Neuronal stem cell (in vitro differentiated cells): ENCODE results near the gene ZC3H7B.

ENCODE experiments used
- DNase-seq: peaks from one replicate; pipeline ENCODE4 v3.0.0-alpha.2; 2013; ENCODE audit warnings: low spot score
- H2AFZ ChIP-seq: one replicate; pipeline ENCODE4 v1.6.1; 2013; ENCODE audit warnings: mild to moderate bottlenecking, low read length, inconsistent platforms
- H2AK5ac ChIP-seq: 2 replicates; pipeline ENCODE4 v1.6.1; 2013; ENCODE audit warnings: low read depth, mild to moderate bottlenecking, inconsistent platforms, low read length, moderate library complexity, mixed read lengths
- H2BK120ac ChIP-seq: 2 replicates; pipeline ENCODE4 v1.6.1; 2013; ENCODE audit warnings: low read depth, mild to moderate bottlenecking, inconsistent platforms, low read length, moderate library complexity, mixed read lengths
- H2BK12ac ChIP-seq: one replicate; pipeline ENCODE4 v1.6.1; 2013; ENCODE audit warnings: low read length, inconsistent platforms
- H2BK15ac ChIP-seq: 2 replicates; pipeline ENCODE4 v1.6.1; 2013; ENCODE audit warnings: mild to moderate bottlenecking, low read length, inconsistent platforms, mixed read lengths
- H2BK5ac ChIP-seq: one replicate; pipeline ENCODE4 v1.6.1; 2013; ENCODE audit warnings: inconsistent platforms, mild to moderate bottlenecking, low read length, moderate library complexity
- H3K14ac ChIP-seq: one replicate; pipeline ENCODE4 v1.6.1; 2013; ENCODE audit warnings: low read length, inconsistent platforms
- H3K18ac ChIP-seq: 2 replicates; pipeline ENCODE4 v1.6.1; 2013; ENCODE audit warnings: low read length, inconsistent platforms
- H3K23ac ChIP-seq: 2 replicates; pipeline ENCODE4 v1.6.1; 2013; ENCODE audit warnings: low read depth, mild to moderate bottlenecking, mixed read lengths, low read length, inconsistent platforms; ENCODE audit not compliant: poor library complexity
- H3K27ac ChIP-seq: replicated peaks from 3 replicates; pipeline ENCODE4 v1.5.1; 2013; ENCODE audit warnings: low read length, inconsistent platforms
- H3K27me3 ChIP-seq, 3 experiments: 2 replicates each; pipeline ENCODE4 v1.6.1; 2013; ENCODE audit warnings: low read length in 3 of 3, mild to moderate bottlenecking in 2 of 3, inconsistent platforms in 1 of 3, low read depth in 1 of 3, mixed read lengths in 1 of 3, moderate library complexity in 1 of 3; ENCODE audit not compliant: control insufficient read depth in 3 of 3, insufficient read depth in 3 of 3
- H3K36me3 ChIP-seq, 2 donors: replicated peaks in 1 of 2; 2 replicates each; pipeline ENCODE4 v1.6.1; 2013; ENCODE audit warnings: low read length in 2 of 2; ENCODE audit not compliant: control insufficient read depth in 2 of 2, insufficient read depth in 2 of 2
- H3K4ac ChIP-seq: 2 replicates; pipeline ENCODE4 v1.6.1; 2013; ENCODE audit warnings: inconsistent platforms, mild to moderate bottlenecking, low read length, moderate library complexity
- H3K4me1 ChIP-seq, 2 donors: 1 replicate in 1 of 2; 2 replicates in 1 of 2; pipeline ENCODE4 v1.6.1; 2013; ENCODE audit warnings: low read length in 2 of 2, low read depth in 1 of 2; ENCODE audit not compliant: control insufficient read depth in 2 of 2, insufficient read depth in 1 of 2
- H3K4me2 ChIP-seq: one replicate; pipeline ENCODE4 v1.6.1; 2013; ENCODE audit warnings: mild to moderate bottlenecking, low read length, inconsistent platforms; ENCODE audit not compliant: insufficient read depth, poor library complexity, severe bottlenecking
- H3K4me3 ChIP-seq, 2 donors: 2 replicates each; pipeline ENCODE4 v1.5.1; 2013; ENCODE audit warnings: low read length in 2 of 2, mild to moderate bottlenecking in 2 of 2, inconsistent platforms in 1 of 2, moderate library complexity in 1 of 2
- H3K79me1 ChIP-seq: one replicate; pipeline ENCODE4 v1.6.1; 2013; ENCODE audit warnings: low read depth, mild to moderate bottlenecking, inconsistent platforms, low read length, moderate library complexity
- H3K9ac ChIP-seq: one replicate; pipeline ENCODE4 v1.6.1; 2013; ENCODE audit warnings: mild to moderate bottlenecking, low read depth, low read length, inconsistent platforms; ENCODE audit not compliant: poor library complexity
- H3K9me3 ChIP-seq, 2 donors: replicated peaks in 1 of 2; 2 replicates each; pipeline versions ENCODE3 to v1.6.1; 2013; ENCODE audit warnings: low read length in 2 of 2, mild to moderate bottlenecking in 2 of 2, inconsistent platforms in 1 of 2, low read depth in 1 of 2, mixed read lengths in 1 of 2, moderate library complexity in 1 of 2; ENCODE audit not compliant: control insufficient read depth in 2 of 2, insufficient read depth in 1 of 2
- H4K8ac ChIP-seq: one replicate; pipeline ENCODE4 v1.6.1; 2013; ENCODE audit warnings: low read depth, mild to moderate bottlenecking, inconsistent platforms, low read length, moderate library complexity
- H4K91ac ChIP-seq: one replicate; pipeline ENCODE4 v1.6.1; 2013; ENCODE audit warnings: low read length, low read depth, mild to moderate bottlenecking, inconsistent platforms; ENCODE audit not compliant: poor library complexity
- WGBS, 2 donors: extraction: QIAGEN DNeasy Blood & Tissue Kit; methylation state at CpG; one replicate each; pipeline ENCODE4 v1.1.7; 2013; ENCODE audit warnings: missing lambda C conversion rate in 2 of 2, mixed read lengths in 1 of 2; ENCODE audit not compliant: insufficient read length in 2 of 2, insufficient replicate concordance in 1 of 2; ENCODE audit errors: extremely low coverage in 2 of 2; 5-methylcytosine and 5-hydroxymethylcytosine counted together

Gene ZC3H7B

DNA sequence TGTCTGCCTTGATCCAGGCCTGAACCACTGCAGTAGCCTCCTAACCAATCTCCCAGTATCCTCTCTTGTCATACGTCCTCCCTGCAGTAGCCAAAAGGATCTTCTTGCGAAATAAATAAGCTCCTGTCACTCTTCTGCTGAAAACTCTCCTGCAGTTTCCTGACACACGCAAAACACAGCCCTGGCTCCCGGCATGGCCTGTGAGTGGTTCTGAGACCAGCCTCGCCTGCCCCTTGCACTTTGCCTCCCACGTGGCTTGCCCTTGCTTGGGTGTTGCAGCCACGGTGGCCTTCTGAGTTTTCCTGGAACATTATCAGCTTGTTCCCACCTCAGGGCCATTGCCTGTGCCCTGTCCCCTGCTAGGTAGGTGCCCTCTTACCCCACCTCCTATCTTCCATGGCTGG is 7.2 kb downstream of the ZC3H7B start:
- H3K9ac ChIP-seq, result no peak overlapping the region
- H3K18ac ChIP-seq, result no peak overlapping the region
- H3K4ac ChIP-seq, result no peak overlapping the region
- H3K14ac ChIP-seq, result no peak overlapping the region
- no peak for DNase-seq
- WGBS, 2 donors, result no CpG with 5 or more reads among the region's 7 CpGs
- H3K4me1 ChIP-seq, result peaks cover 0 to 4% of the 10 kb centered on the region in 2 donors
- no peak overlapping the region for H4K91ac ChIP-seq
- no peaks in the 10 kb centered on the region for H3K27me3 ChIP-seq
- H3K9me3 ChIP-seq, result peaks cover 0 to 3% of the 10 kb centered on the region in 2 donors
- peaks cover 10 to 45% of the 10 kb centered on the region in 2 donors for H3K36me3 ChIP-seq
- H3K79me1 ChIP-seq, result peaks cover 13% of the 10 kb centered on the region
- H2AK5ac ChIP-seq, result no peak overlapping the region
- H4K8ac ChIP-seq, result no peak overlapping the region
- H2BK5ac ChIP-seq, result no peak overlapping the region
- H3K27ac ChIP-seq, result no peak overlapping the region
- no peak overlapping the region for H2BK12ac ChIP-seq
- H3K23ac ChIP-seq, result no peak overlapping the region
- no peak overlapping the region for H3K4me3 ChIP-seq
- H2BK15ac ChIP-seq, result no peak overlapping the region
- H2AFZ ChIP-seq, result no peak overlapping the region
- H3K4me2 ChIP-seq, result no peak overlapping the region
- no peak overlapping the region for H2BK120ac ChIP-seq

DNA sequence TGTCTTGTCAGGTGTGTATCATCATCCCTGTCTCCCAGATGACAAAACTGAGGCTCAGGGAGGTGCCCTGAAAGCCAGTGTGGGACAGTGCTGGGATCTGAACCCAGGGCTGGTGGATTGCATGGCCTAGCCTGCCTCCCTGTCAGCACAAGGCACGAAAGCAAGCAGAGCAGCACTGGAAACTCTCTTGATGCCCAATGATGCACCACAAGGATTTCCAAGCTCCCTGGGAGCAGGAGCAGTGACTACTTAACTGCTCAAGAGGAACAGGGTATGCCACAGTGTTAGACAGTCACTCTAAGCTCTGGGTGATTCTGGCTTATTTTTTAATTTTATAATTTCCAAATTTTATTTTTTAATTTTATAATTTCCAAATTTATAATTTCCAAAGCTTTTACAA is 9.0 kb downstream of the ZC3H7B start:
- no peak for DNase-seq
- no peak overlapping the region for H4K91ac ChIP-seq

DNA sequence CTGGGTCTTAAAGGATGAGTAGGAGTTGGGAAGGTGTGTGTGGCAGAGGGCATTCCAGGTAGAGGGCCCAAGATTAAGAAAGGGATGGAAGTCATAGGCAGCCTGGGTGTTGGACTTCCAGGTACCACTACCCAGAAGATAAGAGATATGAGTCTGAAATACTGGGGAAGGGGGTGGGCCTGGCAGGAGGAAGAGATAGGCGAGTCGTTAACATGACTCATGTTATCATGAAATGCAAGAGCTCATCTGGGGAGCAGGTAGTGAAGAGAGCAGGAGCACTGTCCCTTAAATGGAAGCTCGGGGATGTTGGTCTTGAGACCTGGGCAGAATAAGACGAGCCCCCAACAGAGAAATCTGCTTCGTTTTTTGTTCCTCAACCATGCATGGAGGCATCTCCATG is 10.2 kb downstream of the ZC3H7B start:
- H3K9me3 ChIP-seq, result peaks cover 0 to 3% of the 10 kb centered on the region in 2 donors
- no peak overlapping the region for H3K9ac ChIP-seq
- H3K14ac ChIP-seq, result no peak overlapping the region
- no peak for DNase-seq
- H3K23ac ChIP-seq, result no peak overlapping the region
- peaks cover 10% of the 10 kb centered on the region for H3K79me1 ChIP-seq
- no CpG with 5 or more reads among the region's 5 CpGs for WGBS, 2 donors
- H3K36me3 ChIP-seq, result peaks cover 7 to 44% of the 10 kb centered on the region in 2 donors
- no peak overlapping the region for H2BK12ac ChIP-seq
- H2AFZ ChIP-seq, result no peak overlapping the region
- H2AK5ac ChIP-seq, result no peak overlapping the region
- no peak overlapping the region for H2BK120ac ChIP-seq
- no peak overlapping the region for H3K4me2 ChIP-seq
- H3K4ac ChIP-seq, result no peak overlapping the region
- no peak overlapping the region for H3K27ac ChIP-seq
- H2BK5ac ChIP-seq, result no peak overlapping the region
- H3K4me3 ChIP-seq, result peak overlapping the region in 1 of 2 donors; percentile 15
- H3K27me3 ChIP-seq, result no peaks in the 10 kb centered on the region
- no peak overlapping the region for H3K18ac ChIP-seq
- H4K91ac ChIP-seq, result no peak overlapping the region
- H4K8ac ChIP-seq, result no peak overlapping the region
- peaks cover 0 to 4% of the 10 kb centered on the region in 2 donors for H3K4me1 ChIP-seq
- H2BK15ac ChIP-seq, result no peak overlapping the region

More for the DNA sequence above, 9.0 kb downstream of the ZC3H7B start:
- H2BK5ac ChIP-seq, result no peak overlapping the region
- WGBS, 2 donors, result no CpG with 5 or more reads among the region's 1 CpG
- no peak overlapping the region for H3K4me3 ChIP-seq
- no peak overlapping the region for H2BK120ac ChIP-seq
- no peak overlapping the region for H3K4me2 ChIP-seq
- H2AFZ ChIP-seq, result no peak overlapping the region
- no peaks in the 10 kb centered on the region for H3K27me3 ChIP-seq
- no peak overlapping the region for H3K27ac ChIP-seq
- H3K4ac ChIP-seq, result no peak overlapping the region
- peaks cover 7 to 42% of the 10 kb centered on the region in 2 donors for H3K36me3 ChIP-seq
- H3K79me1 ChIP-seq, result peaks cover 10% of the 10 kb centered on the region
- H3K18ac ChIP-seq, result no peak overlapping the region
- H2AK5ac ChIP-seq, result no peak overlapping the region
- no peak overlapping the region for H2BK15ac ChIP-seq
- no peak overlapping the region for H2BK12ac ChIP-seq
- H3K23ac ChIP-seq, result no peak overlapping the region
- peaks cover 0 to 4% of the 10 kb centered on the region in 2 donors for H3K4me1 ChIP-seq
- H3K9ac ChIP-seq, result no peak overlapping the region
- no peak overlapping the region for H3K14ac ChIP-seq
- no peak overlapping the region for H4K8ac ChIP-seq
- H3K9me3 ChIP-seq, result peaks cover 0 to 3% of the 10 kb centered on the region in 2 donors

DNA sequence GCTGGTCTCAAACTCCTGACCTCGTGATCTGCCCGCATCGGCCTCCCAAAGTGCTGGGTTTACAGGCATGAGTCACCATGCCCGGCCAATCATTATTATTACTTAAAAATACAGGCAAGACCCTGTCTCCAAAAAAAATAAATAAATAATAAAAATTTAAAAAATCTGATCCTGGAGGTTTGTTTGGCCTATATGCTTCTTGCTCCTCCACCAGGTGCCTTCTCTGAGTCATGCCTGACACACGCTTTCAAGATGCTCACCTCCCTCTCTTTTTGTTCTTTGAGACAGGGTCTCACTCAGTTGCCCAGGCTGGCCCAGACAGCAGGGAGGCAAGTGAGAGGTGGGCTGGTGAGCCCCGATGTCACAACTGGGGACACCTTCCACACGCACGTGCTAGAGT is 13.5 kb downstream of the ZC3H7B start:
- Histone ChIP-seq H2BK120ac (no peak overlapping the region), H3K4me1 (no peaks in the 10 kb centered on the region), H3K4ac (no peak overlapping the region), H3K14ac (no peak overlapping the region), H3K9ac (no peak overlapping the region), H3K4me3 (no peak overlapping the region), H3K27ac (no peak overlapping the region), H4K91ac (no peak overlapping the region), H2AK5ac (no peak overlapping the region), H3K79me1 (peaks cover 12% of the 10 kb centered on the region), H3K4me2 (no peak overlapping the region), H3K36me3 (peaks cover 2 to 28% of the 10 kb centered on the region in 2 donors), H3K23ac (no peak overlapping the region), H3K9me3 (peaks cover 0 to 3% of the 10 kb centered on the region in 2 donors), H2BK15ac (no peak overlapping the region), H2BK5ac (no peak overlapping the region), H2AFZ (no peak overlapping the region), H4K8ac (no peak overlapping the region), H3K27me3 (no peaks in the 10 kb centered on the region), H2BK12ac (no peak overlapping the region), H3K18ac (no peak overlapping the region)
- no CpG with 5 or more reads among the region's 8 CpGs for WGBS, 2 donors
- DNase-seq, result no peak
